HepG2 (cell line): ENCODE measurements around the gene SECTM1. TPM values are rescaled to one million over a fixed set of nuclear protein-coding genes. Genes with fewer than 3 reads are reported as not detected.
A peak's percentile ranks its signal among the peaks of the same experiment; 100 is the strongest.

Experiments
- BORCS8-MEF2B ChIP-seq: sonication (generic); formaldehyde crosslinking; IDR thresholded peaks from 2 replicates; pipeline ENCODE4 v1.8.0; 2022; ENCODE audit warnings: mild to moderate bottlenecking, missing genetic modification reagents
- FOXJ3 ChIP-seq: sonication (generic); formaldehyde crosslinking; IDR thresholded peaks from 2 replicates; pipeline ENCODE4 v1.4.0; 2020; ENCODE audit warnings: missing genetic modification reagents, mild to moderate bottlenecking, borderline replicate concordance
- HOXA5 ChIP-seq: sonication (generic); formaldehyde crosslinking; IDR thresholded peaks from 2 replicates; pipeline ENCODE4 v1.4.0; 2020; ENCODE audit warnings: missing genetic modification reagents
- KDM1A ChIP-seq: IDR thresholded peaks from 2 replicates; pipeline ENCODE4 v1.6.1; 2016; ENCODE audit warnings: missing compliant biosample characterization
- PREB ChIP-seq: sonication (generic); formaldehyde crosslinking; IDR thresholded peaks from 2 replicates; pipeline ENCODE4 v1.4.0; 2020; ENCODE audit warnings: missing genetic modification reagents
- RAD21 ChIP-seq: fragments of 450-650 bp; formaldehyde crosslinking; IDR thresholded peaks from 2 replicates; pipeline ENCODE4 v1.5.0; 2020; ENCODE audit warnings: mild to moderate bottlenecking
- RBAK ChIP-seq: sonication (generic); formaldehyde crosslinking; IDR thresholded peaks from 2 replicates; pipeline ENCODE4 v1.5.1; 2020; ENCODE audit warnings: mild to moderate bottlenecking, missing genetic modification reagents
- TAF1 ChIP-seq: sonication (generic); formaldehyde crosslinking; IDR thresholded peaks from 2 replicates; pipeline ENCODE4 v1.4.0; 2020; ENCODE audit warnings: missing genetic modification reagents
- TBX3 ChIP-seq: fragments of 450-650 bp; IDR thresholded peaks from 2 replicates; pipeline ENCODE4 v1.6.1; 2017; ENCODE audit warnings: antibody characterized with exemption, mild to moderate bottlenecking, inconsistent platforms, borderline replicate concordance
- ZBTB20 ChIP-seq: sonication (generic); formaldehyde crosslinking; IDR thresholded peaks from 2 replicates; pipeline ENCODE4 v1.8.1; 2023; ENCODE audit warnings: missing genetic modification reagents, low read depth, mild to moderate bottlenecking, borderline replicate concordance
- ZNF282 ChIP-seq: fragments of 450-650 bp; IDR thresholded peaks from 2 replicates; pipeline ENCODE4 v1.6.1; 2018; ENCODE audit not compliant: partially characterized antibody
- ZNF496 ChIP-seq: sonication (generic); formaldehyde crosslinking; IDR thresholded peaks from 2 replicates; pipeline ENCODE4 v1.8.1; 2023; ENCODE audit warnings: mild to moderate bottlenecking, moderate library complexity, missing genetic modification reagents; ENCODE audit not compliant: insufficient replicate concordance
- ZNF564 ChIP-seq: sonication (generic); formaldehyde crosslinking; IDR thresholded peaks from 2 replicates; pipeline ENCODE4 v1.8.1; 2023; ENCODE audit warnings: mild to moderate bottlenecking, missing genetic modification reagents
- ZNF709 ChIP-seq: sonication (generic); formaldehyde crosslinking; IDR thresholded peaks from 2 replicates; pipeline ENCODE4 v1.5.0; 2020; ENCODE audit warnings: mild to moderate bottlenecking, missing genetic modification reagents
- ZNF747 ChIP-seq: sonication (generic); formaldehyde crosslinking; IDR thresholded peaks from 2 replicates; pipeline ENCODE4 v1.8.1; 2023; ENCODE audit warnings: missing genetic modification reagents, mild to moderate bottlenecking, borderline replicate concordance
- ZSCAN20 ChIP-seq: sonication (generic); formaldehyde crosslinking; IDR thresholded peaks from 2 replicates; pipeline ENCODE4 v1.4.0; 2020; ENCODE audit warnings: missing genetic modification reagents, mild to moderate bottlenecking, borderline replicate concordance
- ZSCAN29 ChIP-seq: sonication (generic); formaldehyde crosslinking; conservative IDR thresholded peaks from 2 replicates; pipeline ENCODE4 v1.4.0; 2020; ENCODE audit warnings: mild to moderate bottlenecking, missing genetic modification reagents
- polyA plus RNA-seq, 8 experiments: library from polyadenylated mRNA; depleted of rRNA in 3 of 8; stranded (reverse) in 7 of 8; unstranded in 1 of 8; fragments of >200 nt; fragmentation: Illumina TruSeq in 4 of 8; extraction: Trizol in 4 of 8; gene quantifications; 2 replicates each; pipeline versions ENCODE4 v1.2.1 to v1.2.3, GENCODE V29; 2011 to 2016; ENCODE audit warnings: low read depth in 4 of 8, missing spikeins in 1 of 8, mixed read lengths in 1 of 8; ENCODE audit not compliant: insufficient read depth in 1 of 8
- total RNA-seq, 5 experiments: library from RNA; depleted of rRNA; stranded (reverse); fragments of >200 nt; fragmentation: Illumina TruSeq; extraction: Trizol; gene quantifications; 2 replicates each; pipeline ENCODE4 v1.2.3, GENCODE V29; 2016; ENCODE audit warnings: low read depth in 1 of 5
- TF ChIP-seq, protein P1 (sequence below), 2 experiments: IDR thresholded peaks; 2 replicates each; pipeline ENCODE4 v1.6.1; 2011 to 2012; ENCODE audit warnings: low read length in 2 of 2, borderline replicate concordance in 1 of 2, low read depth in 1 of 2, mild to moderate bottlenecking in 1 of 2, moderate library complexity in 1 of 2
- TF ChIP-seq, protein P2 (sequence below): sonication (generic); formaldehyde crosslinking; IDR thresholded peaks from 2 replicates; pipeline ENCODE4 v1.5.0; 2020; ENCODE audit warnings: mild to moderate bottlenecking, missing genetic modification reagents
- TF ChIP-seq, protein P3 (sequence below): IDR thresholded peaks from 2 replicates; pipeline ENCODE4 v1.6.1; 2016

Gene SECTM1
- total and polyA plus RNA-seq, 2 of the 13 experiments (the other 11 are each of a cell fraction or from before 2014, with no cell fraction given), result 3.5 to 5.3 TPM

GRCh38 chr17:82273327-82274133 lies 60.0 kb downstream of the SECTM1 start, which contains the start of gene CSNK1D (continued):
- TF ChIP-seq, protein P1, sequence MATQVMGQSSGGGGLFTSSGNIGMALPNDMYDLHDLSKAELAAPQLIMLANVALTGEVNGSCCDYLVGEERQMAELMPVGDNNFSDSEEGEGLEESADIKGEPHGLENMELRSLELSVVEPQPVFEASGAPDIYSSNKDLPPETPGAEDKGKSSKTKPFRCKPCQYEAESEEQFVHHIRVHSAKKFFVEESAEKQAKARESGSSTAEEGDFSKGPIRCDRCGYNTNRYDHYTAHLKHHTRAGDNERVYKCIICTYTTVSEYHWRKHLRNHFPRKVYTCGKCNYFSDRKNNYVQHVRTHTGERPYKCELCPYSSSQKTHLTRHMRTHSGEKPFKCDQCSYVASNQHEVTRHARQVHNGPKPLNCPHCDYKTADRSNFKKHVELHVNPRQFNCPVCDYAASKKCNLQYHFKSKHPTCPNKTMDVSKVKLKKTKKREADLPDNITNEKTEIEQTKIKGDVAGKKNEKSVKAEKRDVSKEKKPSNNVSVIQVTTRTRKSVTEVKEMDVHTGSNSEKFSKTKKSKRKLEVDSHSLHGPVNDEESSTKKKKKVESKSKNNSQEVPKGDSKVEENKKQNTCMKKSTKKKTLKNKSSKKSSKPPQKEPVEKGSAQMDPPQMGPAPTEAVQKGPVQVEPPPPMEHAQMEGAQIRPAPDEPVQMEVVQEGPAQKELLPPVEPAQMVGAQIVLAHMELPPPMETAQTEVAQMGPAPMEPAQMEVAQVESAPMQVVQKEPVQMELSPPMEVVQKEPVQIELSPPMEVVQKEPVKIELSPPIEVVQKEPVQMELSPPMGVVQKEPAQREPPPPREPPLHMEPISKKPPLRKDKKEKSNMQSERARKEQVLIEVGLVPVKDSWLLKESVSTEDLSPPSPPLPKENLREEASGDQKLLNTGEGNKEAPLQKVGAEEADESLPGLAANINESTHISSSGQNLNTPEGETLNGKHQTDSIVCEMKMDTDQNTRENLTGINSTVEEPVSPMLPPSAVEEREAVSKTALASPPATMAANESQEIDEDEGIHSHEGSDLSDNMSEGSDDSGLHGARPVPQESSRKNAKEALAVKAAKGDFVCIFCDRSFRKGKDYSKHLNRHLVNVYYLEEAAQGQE (IDR thresholded peaks at IDR 0.05; ENCODE audit: borderline replicate concordance in 1 of 2, low read depth in 1 of 2, low read length in 2 of 2), result no peak
- TF ChIP-seq ZNF496 (CRISPR knock-in tag), result no peak
- peak; percentile 77; the same call in 1 of the 2 replicates for TF ChIP-seq BORCS8-MEF2B (CRISPR knock-in tag)
- peak; percentile 80 for TF ChIP-seq ZNF709 (CRISPR knock-in tag)
- peak; percentile 74; the same call in 1 of the 2 replicates for TF ChIP-seq ZSCAN20
- TF ChIP-seq PREB (CRISPR knock-in tag), result no peak
- no peak for TF ChIP-seq ZNF282
- TF ChIP-seq, protein P2, sequence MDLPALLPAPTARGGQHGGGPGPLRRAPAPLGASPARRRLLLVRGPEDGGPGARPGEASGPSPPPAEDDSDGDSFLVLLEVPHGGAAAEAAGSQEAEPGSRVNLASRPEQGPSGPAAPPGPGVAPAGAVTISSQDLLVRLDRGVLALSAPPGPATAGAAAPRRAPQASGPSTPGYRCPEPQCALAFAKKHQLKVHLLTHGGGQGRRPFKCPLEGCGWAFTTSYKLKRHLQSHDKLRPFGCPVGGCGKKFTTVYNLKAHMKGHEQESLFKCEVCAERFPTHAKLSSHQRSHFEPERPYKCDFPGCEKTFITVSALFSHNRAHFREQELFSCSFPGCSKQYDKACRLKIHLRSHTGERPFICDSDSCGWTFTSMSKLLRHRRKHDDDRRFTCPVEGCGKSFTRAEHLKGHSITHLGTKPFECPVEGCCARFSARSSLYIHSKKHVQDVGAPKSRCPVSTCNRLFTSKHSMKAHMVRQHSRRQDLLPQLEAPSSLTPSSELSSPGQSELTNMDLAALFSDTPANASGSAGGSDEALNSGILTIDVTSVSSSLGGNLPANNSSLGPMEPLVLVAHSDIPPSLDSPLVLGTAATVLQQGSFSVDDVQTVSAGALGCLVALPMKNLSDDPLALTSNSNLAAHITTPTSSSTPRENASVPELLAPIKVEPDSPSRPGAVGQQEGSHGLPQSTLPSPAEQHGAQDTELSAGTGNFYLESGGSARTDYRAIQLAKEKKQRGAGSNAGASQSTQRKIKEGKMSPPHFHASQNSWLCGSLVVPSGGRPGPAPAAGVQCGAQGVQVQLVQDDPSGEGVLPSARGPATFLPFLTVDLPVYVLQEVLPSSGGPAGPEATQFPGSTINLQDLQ (CRISPR knock-in tag), result no peak
- no peak for TF ChIP-seq TBX3
- TF ChIP-seq FOXJ3 (CRISPR knock-in tag), result no peak
- TF ChIP-seq RBAK (CRISPR knock-in tag), result no peak
- TF ChIP-seq RAD21 (CRISPR knock-in tag), result peak; percentile 77
- TF ChIP-seq HOXA5 (CRISPR knock-in tag), result peak; percentile 75; the same call in 1 of the 2 replicates
- TF ChIP-seq TAF1, result peak; percentile 96
- 0 out of 2 replicates have a peak, but pooled peaks have one; percentile 54 for TF ChIP-seq ZBTB20 (CRISPR knock-in tag)
- no peak for TF ChIP-seq KDM1A
- TF ChIP-seq, protein P3, sequence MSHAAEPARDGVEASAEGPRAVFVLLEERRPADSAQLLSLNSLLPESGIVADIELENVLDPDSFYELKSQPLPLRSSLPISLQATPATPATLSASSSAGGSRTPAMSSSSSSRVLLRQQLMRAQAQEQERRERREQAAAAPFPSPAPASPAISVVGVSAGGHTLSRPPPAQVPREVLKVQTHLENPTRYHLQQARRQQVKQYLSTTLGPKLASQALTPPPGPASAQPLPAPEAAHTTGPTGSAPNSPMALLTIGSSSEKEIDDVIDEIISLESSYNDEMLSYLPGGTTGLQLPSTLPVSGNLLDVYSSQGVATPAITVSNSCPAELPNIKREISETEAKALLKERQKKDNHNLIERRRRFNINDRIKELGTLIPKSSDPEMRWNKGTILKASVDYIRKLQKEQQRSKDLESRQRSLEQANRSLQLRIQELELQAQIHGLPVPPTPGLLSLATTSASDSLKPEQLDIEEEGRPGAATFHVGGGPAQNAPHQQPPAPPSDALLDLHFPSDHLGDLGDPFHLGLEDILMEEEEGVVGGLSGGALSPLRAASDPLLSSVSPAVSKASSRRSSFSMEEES (CRISPR knock-in tag), result peak; percentile 28; the same call in 1 of the 2 replicates
- TF ChIP-seq ZNF564 (CRISPR knock-in tag), result peak; percentile 92; the same call in 1 of the 2 replicates
- TF ChIP-seq ZNF747, result peak; percentile 80
- peak; percentile 57; the same call in 1 of the 2 replicates for TF ChIP-seq ZSCAN29 (CRISPR knock-in tag)
